Measurements from ENCODE around the gene CLIC3. TPM values are rescaled to one million over a fixed set of nuclear protein-coding genes. Genes with fewer than 3 reads are reported as not detected.

The CLIC3 gene
- total RNA-seq, 1 donor from 2014 or later: 0.39 TPM

DNA sequence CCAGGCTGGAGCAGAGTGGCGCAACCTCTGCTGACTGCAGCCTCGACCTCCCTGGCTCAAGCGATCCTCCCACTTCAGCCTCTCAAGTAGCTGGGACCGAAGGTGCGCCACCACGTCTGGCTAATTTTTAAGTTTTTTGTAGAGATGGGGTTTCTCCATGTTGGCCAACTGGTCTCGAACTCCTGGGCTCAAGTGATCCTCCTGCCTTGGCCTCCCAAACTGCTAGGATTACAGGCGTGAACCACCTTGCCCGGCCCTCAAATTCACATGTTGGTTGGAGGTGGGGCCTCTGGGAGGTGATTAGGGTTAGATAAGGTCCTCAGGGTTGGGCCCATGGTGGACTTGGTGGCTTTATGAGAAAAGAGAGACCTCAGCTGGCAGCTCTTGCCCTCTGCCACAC lies 34.2 kb downstream of the CLIC3 start:
- Histone ChIP-seq H3K79me2 (ENCODE audit: insufficient read depth, low read length) (no peaks in the 10 kb centered on the region), H4K20me1 (ENCODE audit: insufficient read depth, low read length) (no peaks in the 10 kb centered on the region), H3K4me3 (ENCODE audit: insufficient read depth, low read depth, low read length) (no peak overlapping the region), H3K9ac (ENCODE audit: low read length) (no peak overlapping the region), H3K4me2 (ENCODE audit: low read length) (no peak overlapping the region), H3K27me3 (ENCODE audit: insufficient read depth, low read length) (no peaks in the 10 kb centered on the region), H2AFZ (ENCODE audit: low read depth, low read length) (no peak overlapping the region), H3K36me3 (ENCODE audit: insufficient read depth, low read length) (no peaks in the 10 kb centered on the region), H3K4me1 (ENCODE audit: insufficient read depth, low read length) (peaks cover 4% of the 10 kb centered on the region), H3K27ac (ENCODE audit: low read depth, low read length) (no peak overlapping the region), H3K9me3 (ENCODE audit: insufficient read depth, low read depth, low read length) (no peaks in the 10 kb centered on the region)
- H3K4me3 Mint-ChIP-seq (ENCODE audit: unreplicated experiment): no peak overlapping the region
- no peak overlapping the region for H3K27ac Mint-ChIP-seq (ENCODE audit: unreplicated experiment)
- no peak for TF ChIP-seq EZH2 (IDR thresholded peaks at IDR 0.05; ENCODE audit: insufficient read depth, low read length)
- TF ChIP-seq, protein P1, sequence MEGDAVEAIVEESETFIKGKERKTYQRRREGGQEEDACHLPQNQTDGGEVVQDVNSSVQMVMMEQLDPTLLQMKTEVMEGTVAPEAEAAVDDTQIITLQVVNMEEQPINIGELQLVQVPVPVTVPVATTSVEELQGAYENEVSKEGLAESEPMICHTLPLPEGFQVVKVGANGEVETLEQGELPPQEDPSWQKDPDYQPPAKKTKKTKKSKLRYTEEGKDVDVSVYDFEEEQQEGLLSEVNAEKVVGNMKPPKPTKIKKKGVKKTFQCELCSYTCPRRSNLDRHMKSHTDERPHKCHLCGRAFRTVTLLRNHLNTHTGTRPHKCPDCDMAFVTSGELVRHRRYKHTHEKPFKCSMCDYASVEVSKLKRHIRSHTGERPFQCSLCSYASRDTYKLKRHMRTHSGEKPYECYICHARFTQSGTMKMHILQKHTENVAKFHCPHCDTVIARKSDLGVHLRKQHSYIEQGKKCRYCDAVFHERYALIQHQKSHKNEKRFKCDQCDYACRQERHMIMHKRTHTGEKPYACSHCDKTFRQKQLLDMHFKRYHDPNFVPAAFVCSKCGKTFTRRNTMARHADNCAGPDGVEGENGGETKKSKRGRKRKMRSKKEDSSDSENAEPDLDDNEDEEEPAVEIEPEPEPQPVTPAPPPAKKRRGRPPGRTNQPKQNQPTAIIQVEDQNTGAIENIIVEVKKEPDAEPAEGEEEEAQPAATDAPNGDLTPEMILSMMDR (IDR thresholded peaks at IDR 0.05; ENCODE audit: insufficient read depth, low read depth, low read length): no peak
- H3K9me3 Mint-ChIP-seq (ENCODE audit: unreplicated experiment): no peaks in the 10 kb centered on the region
- no peak for FAIRE-seq
- H3K4me1 Mint-ChIP-seq (ENCODE audit: low read depth, unreplicated experiment): peaks cover 5% of the 10 kb centered on the region
- H3K36me3 Mint-ChIP-seq (ENCODE audit: low read depth, unreplicated experiment): no peaks in the 10 kb centered on the region
- DNase-seq (ENCODE audit: low read depth): no peak
- peaks cover 12% of the 10 kb centered on the region for H3K27me3 Mint-ChIP-seq (ENCODE audit: low read depth, unreplicated experiment)

DNA sequence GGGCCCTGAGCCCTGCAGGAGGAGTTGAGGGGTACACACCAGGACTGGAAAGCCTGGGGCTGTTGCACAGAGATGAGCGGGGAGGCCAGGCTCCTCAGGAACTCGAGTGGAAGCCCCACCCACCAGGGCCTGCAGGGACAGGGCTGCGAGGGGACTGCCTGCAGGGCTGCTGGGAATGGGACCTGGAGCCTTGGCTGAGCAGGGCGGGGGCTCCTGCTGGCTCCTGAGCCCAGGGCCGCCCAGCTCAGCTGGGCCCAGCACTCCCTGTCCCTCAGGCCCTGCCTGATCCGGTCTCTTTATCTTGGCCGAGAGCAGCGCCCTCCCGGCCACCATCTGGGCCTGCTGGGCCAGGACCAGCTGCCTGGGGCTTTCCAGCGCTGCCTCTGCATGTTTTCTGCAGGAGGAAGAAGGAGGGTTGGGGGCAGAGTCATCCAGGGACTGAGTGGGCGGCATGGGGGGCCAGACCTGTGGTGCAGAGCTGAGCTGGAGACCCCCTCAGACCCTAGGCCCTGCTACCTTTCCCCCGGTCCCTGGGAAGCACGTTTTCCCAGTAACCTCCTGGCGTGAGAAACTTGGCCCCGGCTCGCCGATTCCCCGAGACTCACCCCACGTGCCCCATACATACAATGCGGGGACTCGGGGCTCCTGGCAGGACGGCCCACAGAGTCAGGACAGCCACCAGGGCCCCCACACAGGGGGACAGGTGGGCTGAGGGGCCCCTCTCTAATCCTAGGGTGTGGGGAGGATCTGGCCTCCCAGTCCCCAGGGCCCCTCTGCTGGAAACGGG lies 34.9 kb downstream of the CLIC3 start:
- no peak overlapping the region for H3K4me3 ChIP-seq (ENCODE audit: insufficient read depth, low read depth, low read length)
- H3K4me2 ChIP-seq (ENCODE audit: low read length): no peak overlapping the region
- TF ChIP-seq EZH2 (IDR thresholded peaks at IDR 0.05; ENCODE audit: insufficient read depth, low read length): no peak
- TF ChIP-seq, protein P1 (IDR thresholded peaks at IDR 0.05; ENCODE audit: insufficient read depth, low read depth, low read length): no peak
- Mint-ChIP-seq H3K9me3 (ENCODE audit: unreplicated experiment) (no peaks in the 10 kb centered on the region), H3K36me3 (ENCODE audit: low read depth, unreplicated experiment) (no peaks in the 10 kb centered on the region), H3K27ac (ENCODE audit: unreplicated experiment) (no peak overlapping the region), H3K27me3 (ENCODE audit: low read depth, unreplicated experiment) (peaks cover 12% of the 10 kb centered on the region), H3K4me1 (ENCODE audit: low read depth, unreplicated experiment) (peaks cover 5% of the 10 kb centered on the region), H3K4me3 (ENCODE audit: unreplicated experiment) (no peak overlapping the region)
- H3K79me2 ChIP-seq (ENCODE audit: insufficient read depth, low read length): no peaks in the 10 kb centered on the region
- DNase-seq (ENCODE audit: low read depth) (no peak), FAIRE-seq (no peak)
- H3K27ac ChIP-seq (ENCODE audit: low read depth, low read length): no peak overlapping the region
- peaks cover 4% of the 10 kb centered on the region for H3K4me1 ChIP-seq (ENCODE audit: insufficient read depth, low read length)
- H3K27me3 ChIP-seq (ENCODE audit: insufficient read depth, low read length): no peaks in the 10 kb centered on the region
- H4K20me1 ChIP-seq (ENCODE audit: insufficient read depth, low read length): no peaks in the 10 kb centered on the region
- no peaks in the 10 kb centered on the region for H3K36me3 ChIP-seq (ENCODE audit: insufficient read depth, low read length)
- H3K9ac ChIP-seq (ENCODE audit: low read length): no peak overlapping the region
- no peak overlapping the region for H2AFZ ChIP-seq (ENCODE audit: low read depth, low read length)
- H3K9me3 ChIP-seq (ENCODE audit: insufficient read depth, low read depth, low read length): no peaks in the 10 kb centered on the region

GRCh38 chr9:136960938-136961275 lies 35.5 kb downstream of the CLIC3 start:
- Histone ChIP-seq H3K9me3 (ENCODE audit: insufficient read depth, low read depth, low read length) (no peaks in the 10 kb centered on the region), H3K4me2 (ENCODE audit: low read length) (no peak overlapping the region), H3K36me3 (ENCODE audit: insufficient read depth, low read length) (no peaks in the 10 kb centered on the region), H2AFZ (ENCODE audit: low read depth, low read length) (no peak overlapping the region), H3K79me2 (ENCODE audit: insufficient read depth, low read length) (no peaks in the 10 kb centered on the region), H4K20me1 (ENCODE audit: insufficient read depth, low read length) (no peaks in the 10 kb centered on the region), H3K4me3 (ENCODE audit: insufficient read depth, low read depth, low read length) (no peak overlapping the region), H3K27me3 (ENCODE audit: insufficient read depth, low read length) (no peaks in the 10 kb centered on the region), H3K9ac (ENCODE audit: low read length) (no peak overlapping the region), H3K4me1 (ENCODE audit: insufficient read depth, low read length) (no peaks in the 10 kb centered on the region), H3K27ac (ENCODE audit: low read depth, low read length) (no peak overlapping the region)
- peaks cover 3% of the 10 kb centered on the region for H3K9me3 Mint-ChIP-seq (ENCODE audit: unreplicated experiment)
- peaks cover 5% of the 10 kb centered on the region for H3K4me1 Mint-ChIP-seq (ENCODE audit: low read depth, unreplicated experiment)
- no peaks in the 10 kb centered on the region for H3K36me3 Mint-ChIP-seq (ENCODE audit: low read depth, unreplicated experiment)
- FAIRE-seq (no peak), DNase-seq (ENCODE audit: low read depth) (no peak)
- H3K27me3 Mint-ChIP-seq (ENCODE audit: low read depth, unreplicated experiment): peaks cover 13% of the 10 kb centered on the region
- TF ChIP-seq, protein P1 (IDR thresholded peaks at IDR 0.05; ENCODE audit: insufficient read depth, low read depth, low read length): no peak
- no peak for TF ChIP-seq EZH2 (IDR thresholded peaks at IDR 0.05; ENCODE audit: insufficient read depth, low read length)
- H3K27ac Mint-ChIP-seq (ENCODE audit: unreplicated experiment): no peak overlapping the region
- no peak overlapping the region for H3K4me3 Mint-ChIP-seq (ENCODE audit: unreplicated experiment)
